HUES64 (cell line): Measurements from ENCODE around the gene P2RX5.

ENCODE experiments used
- H3K27ac ChIP-seq: 2 replicates; pipeline ENCODE4 v1.7.0; 2013; ENCODE audit warnings: low read depth, low read length, inconsistent platforms
- H3K27me3 ChIP-seq: 2 replicates; pipeline ENCODE4 v1.6.1; 2013; ENCODE audit warnings: mild to moderate bottlenecking, low read length; ENCODE audit not compliant: insufficient read depth
- H3K36me3 ChIP-seq: 2 replicates; pipeline ENCODE4 v1.6.1; 2013; ENCODE audit warnings: mild to moderate bottlenecking, low read length; ENCODE audit not compliant: insufficient read depth
- H3K4me1 ChIP-seq: 2 replicates; pipeline ENCODE4 v1.6.1; 2013; ENCODE audit warnings: mild to moderate bottlenecking, low read length, moderate library complexity; ENCODE audit not compliant: insufficient read depth
- H3K4me3 ChIP-seq: 2 replicates; pipeline ENCODE4 v1.5.1; 2013; ENCODE audit warnings: mild to moderate bottlenecking, low read length, moderate library complexity
- H3K9ac ChIP-seq: 2 replicates; pipeline ENCODE4 v1.6.1; 2013; ENCODE audit warnings: mild to moderate bottlenecking, low read depth, low read length
- H3K9me3 ChIP-seq: 2 replicates; pipeline ENCODE4 v1.6.1; 2013; ENCODE audit warnings: low read depth, low read length; ENCODE audit not compliant: insufficient read depth
- WGBS: fragments of 150-250, 120-280 bp; methylation state at CpG from one replicate; pipeline ENCODE4 v1.1.7; 2013; ENCODE audit warnings: missing lambda C conversion rate; 5-methylcytosine and 5-hydroxymethylcytosine counted together

The P2RX5 gene

DNA sequence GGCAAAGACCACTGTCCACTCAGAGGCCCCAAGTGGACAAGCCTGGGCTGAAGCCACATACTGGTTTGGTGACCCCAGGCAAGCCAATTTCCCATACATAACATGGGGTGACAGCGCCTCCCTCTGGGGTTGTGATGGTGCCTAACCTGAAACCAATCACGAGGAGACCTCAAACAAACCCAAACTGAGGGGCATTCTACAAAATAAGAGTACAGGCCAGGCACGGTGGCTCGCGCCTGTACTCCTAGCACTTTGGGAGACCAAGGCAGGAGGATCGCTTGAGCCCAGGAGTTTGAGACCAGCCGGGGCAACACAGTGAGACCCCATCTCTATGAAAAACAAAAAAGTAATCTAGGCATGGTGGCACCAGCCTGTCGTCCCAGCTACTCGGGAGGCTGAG is 3.6 kb downstream of the P2RX5 start:
- 90% methylated on average over 9 of the region's 9 CpGs for WGBS
- Histone ChIP-seq H3K4me3 (no peak overlapping the region), H3K27ac (no peak overlapping the region), H3K4me1 (peaks cover 11% of the 10 kb centered on the region; the same call in 1 of the 2 replicates), H3K36me3 (no peaks in the 10 kb centered on the region), H3K9ac (no peak overlapping the region), H3K27me3 (peaks cover 35% of the 10 kb centered on the region), H3K9me3 (no peaks in the 10 kb centered on the region)

DNA sequence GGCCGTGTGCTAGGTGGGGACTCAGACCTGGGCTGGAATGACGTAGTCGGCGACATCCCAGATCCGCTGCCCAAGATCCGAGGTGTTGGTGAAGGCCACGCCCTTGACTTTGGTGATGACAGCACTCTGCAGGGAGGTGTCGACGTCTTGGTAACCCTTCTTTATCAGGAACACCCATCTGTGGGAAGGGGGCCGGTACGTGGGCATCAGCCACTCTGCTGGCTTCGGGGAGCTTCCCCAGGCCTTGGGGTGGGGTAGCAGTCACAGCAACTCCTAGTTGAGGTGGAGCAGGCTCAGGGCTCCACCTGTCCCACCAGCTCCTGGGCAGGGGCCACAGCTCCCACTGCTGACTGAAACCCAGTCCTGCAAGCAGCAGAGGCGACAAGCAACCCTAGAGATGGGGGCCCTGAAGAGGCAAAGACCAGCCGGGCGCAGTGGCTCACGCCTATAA is 4.3 kb downstream of the P2RX5 start:
- Histone ChIP-seq H3K27me3 (peaks cover 30% of the 10 kb centered on the region), H3K36me3 (no peaks in the 10 kb centered on the region), H3K4me3 (no peak overlapping the region), H3K4me1 (peaks cover 11% of the 10 kb centered on the region; the same call in 1 of the 2 replicates), H3K9me3 (no peaks in the 10 kb centered on the region), H3K27ac (no peak overlapping the region), H3K9ac (no peak overlapping the region)
- WGBS = 91% methylated on average over 16 of the region's 16 CpGs

DNA sequence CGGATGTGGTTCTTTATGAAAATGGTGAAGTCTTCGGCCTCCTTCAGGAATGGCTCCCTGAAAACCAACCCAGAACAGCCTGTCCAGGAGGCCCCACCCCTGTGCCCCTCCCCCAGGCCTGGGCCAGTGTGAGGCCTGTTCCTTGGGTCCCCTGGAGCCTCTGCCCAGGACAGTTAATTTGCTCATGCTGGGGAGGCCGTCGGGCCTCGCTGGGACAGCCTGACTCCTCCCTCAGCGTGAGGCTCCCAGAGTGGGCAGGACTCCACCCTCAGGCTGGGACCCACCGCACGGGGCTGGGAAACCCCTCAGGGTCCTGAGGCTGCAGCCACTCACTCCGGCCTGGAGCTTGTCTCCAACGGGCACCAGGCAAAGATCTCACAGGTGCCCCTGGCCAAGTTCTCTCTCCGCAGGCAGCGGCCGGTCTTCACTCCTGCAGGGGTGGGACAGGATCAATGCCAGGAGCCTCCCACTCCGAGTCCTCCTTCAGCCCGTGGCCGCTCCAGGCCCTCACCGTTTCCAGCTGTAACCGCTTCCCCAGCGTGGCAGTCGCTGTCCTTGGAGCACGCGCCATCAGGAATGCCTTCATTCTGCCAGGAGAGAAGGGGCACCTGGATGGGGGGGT is 5.8 kb downstream of the P2RX5 start:
- H3K4me1 ChIP-seq = peaks cover 11% of the 10 kb centered on the region; the same call in 1 of the 2 replicates
- 87% methylated on average over 22 of the region's 22 CpGs for WGBS

DNA sequence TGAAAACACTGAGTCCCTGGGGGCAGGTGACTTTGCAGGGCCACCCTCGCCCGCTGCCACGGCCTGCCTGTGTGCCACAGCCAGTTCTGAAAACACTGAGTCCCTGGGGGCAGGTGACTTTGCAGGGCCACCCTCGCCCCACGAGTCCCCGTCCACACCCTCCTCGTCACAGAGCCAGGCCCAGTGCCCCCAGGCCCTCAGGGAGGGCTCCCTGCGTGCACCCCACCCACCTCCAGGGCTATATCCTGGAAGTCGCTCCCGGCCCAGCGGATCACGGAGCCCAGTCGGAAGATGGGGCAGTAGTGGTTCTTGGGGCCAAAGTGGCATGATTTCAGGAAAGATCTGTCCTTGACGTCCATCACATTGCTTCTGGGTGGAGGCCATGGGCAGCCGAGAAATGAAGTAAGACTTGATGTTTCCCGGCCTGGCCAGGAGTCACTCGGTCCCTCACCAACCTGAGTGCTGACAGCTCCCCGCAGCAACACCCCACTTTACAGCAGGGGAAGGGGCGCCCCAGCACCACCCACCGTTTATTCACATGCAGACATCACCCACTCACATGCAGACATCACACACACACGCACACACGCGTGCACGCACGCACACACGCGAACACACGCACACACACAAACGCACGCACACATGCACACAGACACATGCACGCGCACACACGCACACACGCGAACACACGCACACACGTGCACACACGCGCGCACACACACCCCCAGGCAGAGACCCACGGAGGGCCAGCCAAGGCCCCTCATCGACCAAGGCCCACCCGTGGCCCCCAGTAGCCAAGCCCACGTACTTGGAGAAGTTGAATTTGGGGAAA is 6.5 kb downstream of the P2RX5 start:
- Histone ChIP-seq H3K27ac (no peak overlapping the region), H3K4me3 (no peak overlapping the region), H3K9ac (no peak overlapping the region), H3K9me3 (no peaks in the 10 kb centered on the region), H3K4me1 (peaks cover 4% of the 10 kb centered on the region; the same call in 1 of the 2 replicates), H3K36me3 (no peaks in the 10 kb centered on the region), H3K27me3 (peaks cover 8% of the 10 kb centered on the region)
- 94% methylated on average over 44 of the region's 44 CpGs for WGBS

More for the DNA sequence above, 5.8 kb downstream of the P2RX5 start:
- Histone ChIP-seq H3K36me3 (no peaks in the 10 kb centered on the region), H3K27ac (no peak overlapping the region), H3K9me3 (no peaks in the 10 kb centered on the region), H3K27me3 (peaks cover 15% of the 10 kb centered on the region), H3K9ac (no peak overlapping the region), H3K4me3 (no peak overlapping the region)

DNA sequence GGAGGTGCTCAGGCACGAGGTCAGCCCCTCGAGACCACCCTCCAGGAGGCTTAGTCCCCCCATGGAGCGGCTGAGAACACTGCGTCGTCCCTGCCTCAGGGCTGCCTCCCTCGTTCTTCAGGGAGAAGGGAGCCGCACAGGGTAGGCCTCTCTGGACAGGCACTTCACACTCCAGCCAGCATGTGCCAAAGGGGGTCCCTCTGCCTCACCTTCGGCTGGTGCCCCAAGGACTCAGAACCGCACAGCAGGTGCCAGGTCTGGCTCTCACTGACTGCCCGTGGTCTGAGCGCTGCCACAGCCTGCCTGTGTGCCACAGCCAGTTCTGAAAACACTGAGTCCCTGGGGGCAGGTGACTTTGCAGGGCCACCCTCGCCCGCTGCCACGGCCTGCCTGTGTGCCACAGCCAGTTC is 7.1 kb downstream of the P2RX5 start:
- no peaks in the 10 kb centered on the region for H3K9me3 ChIP-seq
- 84% methylated on average over 11 of the region's 14 CpGs for WGBS

DNA sequence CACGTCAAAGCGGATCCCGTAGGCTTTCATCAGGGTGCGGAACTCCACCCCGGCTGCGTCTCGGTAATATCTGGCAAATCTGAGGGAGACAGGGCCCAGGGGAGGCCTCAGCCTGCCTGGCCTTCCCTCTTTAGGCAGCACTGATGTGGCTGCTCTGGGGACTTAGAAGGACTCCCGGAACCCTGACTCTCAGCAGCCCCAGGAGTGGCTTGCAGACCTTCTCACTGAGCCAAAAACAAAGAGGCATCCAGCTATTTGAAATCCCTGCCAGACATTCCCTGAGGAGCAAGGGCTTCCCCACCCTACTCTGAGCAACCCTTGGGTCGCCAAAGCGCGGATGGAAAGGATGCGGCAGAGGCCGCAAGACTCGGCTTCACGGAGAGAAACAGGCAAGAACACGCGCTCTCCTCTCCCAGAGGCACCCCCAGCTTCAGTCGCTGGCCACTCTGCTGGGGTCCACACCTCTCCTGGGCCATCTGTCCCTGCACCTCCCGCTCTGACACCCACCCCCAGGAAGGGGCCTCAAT is 7.9 kb downstream of the P2RX5 start:
- Histone ChIP-seq H3K27ac (no peak overlapping the region), H3K36me3 (no peaks in the 10 kb centered on the region), H3K27me3 (no peaks in the 10 kb centered on the region), H3K9me3 (no peaks in the 10 kb centered on the region), H3K9ac (no peak overlapping the region), H3K4me1 (peaks cover 3% of the 10 kb centered on the region; the same call in 1 of the 2 replicates), H3K4me3 (no peak overlapping the region)
- WGBS = 63% methylated on average over 19 of the region's 19 CpGs

More for the DNA sequence above, 7.1 kb downstream of the P2RX5 start:
- H3K36me3 ChIP-seq = no peaks in the 10 kb centered on the region
- no peak overlapping the region for H3K27ac ChIP-seq
- H3K9ac ChIP-seq = no peak overlapping the region
- H3K27me3 ChIP-seq = peaks cover 2% of the 10 kb centered on the region
- H3K4me1 ChIP-seq = peaks cover 3% of the 10 kb centered on the region; the same call in 1 of the 2 replicates
- H3K4me3 ChIP-seq = no peak overlapping the region

DNA sequence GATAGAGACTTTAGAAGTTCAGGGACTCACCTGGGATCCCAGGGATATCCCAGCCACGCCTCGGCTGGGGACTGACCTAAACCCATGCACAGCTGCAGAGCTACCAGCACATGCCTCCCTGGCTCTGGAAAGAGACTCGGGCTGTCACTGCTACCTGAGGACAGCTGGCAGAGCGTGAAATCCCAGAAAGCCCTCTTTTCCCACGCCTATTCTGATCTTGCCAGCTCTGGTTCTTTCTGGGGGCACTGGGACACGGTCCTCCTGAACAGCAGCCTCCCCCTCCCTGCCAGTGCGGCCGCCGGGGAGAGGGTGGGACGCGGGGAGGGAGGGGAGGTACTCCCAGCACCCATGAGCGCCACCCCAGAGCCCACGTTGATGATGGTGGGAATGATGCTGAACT is 10.8 kb downstream of the P2RX5 start:
- Histone ChIP-seq H3K27me3 (no peaks in the 10 kb centered on the region), H3K9me3 (no peaks in the 10 kb centered on the region), H3K4me1 (peaks cover 3% of the 10 kb centered on the region; the same call in 1 of the 2 replicates), H3K4me3 (no peak overlapping the region), H3K27ac (no peak overlapping the region), H3K9ac (no peak overlapping the region), H3K36me3 (no peaks in the 10 kb centered on the region)
- 68% methylated on average over 11 of the region's 13 CpGs for WGBS

DNA sequence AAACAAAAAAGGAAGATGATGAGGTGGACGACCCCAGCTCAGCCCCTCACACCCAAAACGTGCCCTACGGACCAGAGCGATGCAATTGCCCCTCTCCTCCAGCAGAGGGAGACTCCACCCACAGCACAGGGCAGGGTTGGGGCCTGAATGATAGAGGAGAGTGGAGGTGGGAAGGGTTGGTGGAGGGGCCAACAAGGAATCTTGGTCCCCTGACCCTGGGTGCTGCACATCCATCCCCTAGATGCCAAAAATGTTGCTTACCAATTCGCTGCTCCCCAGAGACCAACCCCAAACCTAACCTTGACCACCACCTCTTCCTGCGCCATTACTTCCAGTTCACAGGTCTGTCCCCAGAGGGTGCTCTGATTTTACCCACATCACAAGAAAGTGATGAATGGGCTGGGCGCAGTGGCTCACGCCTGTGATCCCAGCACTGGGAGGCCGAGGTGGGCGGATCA is 12.9 kb downstream of the P2RX5 start:
- H3K9ac ChIP-seq = no peak overlapping the region
- H3K4me1 ChIP-seq = peaks cover 3% of the 10 kb centered on the region; the same call in 1 of the 2 replicates
- no peaks in the 10 kb centered on the region for H3K27me3 ChIP-seq
- H3K4me3 ChIP-seq = no peak overlapping the region
- H3K36me3 ChIP-seq = no peaks in the 10 kb centered on the region
- H3K9me3 ChIP-seq = no peaks in the 10 kb centered on the region
- no peak overlapping the region for H3K27ac ChIP-seq
- WGBS = 46% methylated on average over 9 of the region's 10 CpGs

DNA sequence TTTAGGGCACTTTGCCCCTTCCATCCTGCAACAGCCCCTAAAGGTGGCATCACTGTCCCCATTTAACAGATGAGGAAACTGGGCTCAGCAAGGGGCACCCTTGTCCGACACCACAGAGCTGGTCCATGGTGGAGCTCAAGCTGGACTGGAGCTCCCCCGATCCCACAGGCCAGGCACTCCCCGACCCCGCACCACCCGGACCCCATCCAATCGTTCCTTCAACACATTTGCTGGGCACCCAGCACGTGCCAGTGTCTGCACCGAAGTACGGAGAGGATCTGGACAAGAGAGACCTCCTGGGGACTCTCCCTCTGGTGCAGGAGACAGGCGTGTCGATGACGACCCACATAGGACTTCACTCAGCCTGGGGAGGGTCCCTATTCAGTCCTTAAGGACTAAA is 13.9 kb downstream of the P2RX5 start:
- Histone ChIP-seq H3K27me3 (no peaks in the 10 kb centered on the region), H3K27ac (no peak overlapping the region), H3K36me3 (no peaks in the 10 kb centered on the region), H3K9ac (no peak overlapping the region), H3K9me3 (no peaks in the 10 kb centered on the region), H3K4me3 (no peak overlapping the region), H3K4me1 (peaks cover 6% of the 10 kb centered on the region; the same call in 1 of the 2 replicates)
- WGBS = 92% methylated on average over 12 of the region's 12 CpGs

DNA sequence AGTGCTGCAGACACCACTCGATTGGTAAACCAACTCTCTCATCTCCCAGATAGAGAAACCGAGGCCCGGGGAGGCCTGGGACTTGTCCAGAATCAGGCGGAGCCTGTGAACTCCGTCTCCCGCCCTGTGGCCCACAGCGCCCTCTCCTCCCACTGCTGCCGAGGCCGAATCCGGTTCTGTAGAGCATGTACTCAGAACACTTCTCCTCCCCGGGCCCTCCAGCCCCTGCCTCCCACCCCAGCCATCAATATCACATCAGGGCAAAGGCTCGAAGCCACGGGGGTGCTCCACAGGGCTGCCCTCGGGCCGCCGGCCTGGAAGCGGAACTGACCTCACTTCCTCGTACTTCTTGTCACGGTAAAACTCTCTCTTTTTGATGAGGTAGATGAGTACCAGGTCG is 14.4 kb downstream of the P2RX5 start:
- Histone ChIP-seq H3K9ac (no peak overlapping the region), H3K36me3 (no peaks in the 10 kb centered on the region), H3K4me1 (peaks cover 6% of the 10 kb centered on the region; the same call in 1 of the 2 replicates), H3K27ac (no peak overlapping the region), H3K9me3 (no peaks in the 10 kb centered on the region), H3K27me3 (no peaks in the 10 kb centered on the region), H3K4me3 (no peak overlapping the region)
- WGBS = 88% methylated on average over 20 of the region's 20 CpGs

DNA sequence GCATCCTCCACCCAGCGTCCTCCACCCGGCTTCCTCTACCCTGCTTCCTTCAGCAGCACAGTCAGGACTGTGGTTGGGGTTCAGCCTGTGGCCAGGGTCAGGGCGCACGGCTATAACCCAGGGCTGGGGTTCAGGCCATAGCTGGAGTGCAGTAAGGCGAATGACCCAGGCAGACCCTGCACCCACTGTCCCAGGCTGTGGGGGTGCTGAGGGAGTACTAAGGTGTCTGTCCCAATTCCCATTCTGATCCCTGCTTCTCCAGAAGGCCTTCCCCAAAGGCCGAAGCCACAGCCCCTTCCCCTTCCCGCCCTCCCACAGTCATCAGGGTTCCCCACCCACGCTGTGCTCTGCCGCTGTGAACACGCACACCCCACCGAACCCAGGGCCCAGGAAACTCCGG is 14.9 kb downstream of the P2RX5 start:
- 93% methylated on average over 12 of the region's 12 CpGs for WGBS
- Histone ChIP-seq H3K27me3 (no peaks in the 10 kb centered on the region), H3K4me1 (peaks cover 6% of the 10 kb centered on the region; the same call in 1 of the 2 replicates), H3K4me3 (no peak overlapping the region), H3K9me3 (no peaks in the 10 kb centered on the region), H3K27ac (no peak overlapping the region), H3K36me3 (no peaks in the 10 kb centered on the region), H3K9ac (no peak overlapping the region)
